Calu3 (cell line): ENCODE data around the gene ZFPM1. TPM values are rescaled to one million over a fixed set of nuclear protein-coding genes. Genes with fewer than 3 reads are reported as not detected.

ENCODE experiments used
- BruUV-seq: library from RNA; stranded (reverse); fragments of 400-500 nt; replicated peaks from 2 replicates; lab custom pipeline; 2021; lab: Mats Ljungman, UMichigan
- CTCF ChIA-PET: fragments of 300-600 bp; sonication (Branson Sonifier 250); formaldehyde crosslinking; loops from one replicate; lab custom pipeline; 2022; ENCODE audit warnings: antibody characterized with exemption; lab: Charles Lee
- DNase-seq: peaks from one replicate; pipeline ENCODE4 v3.0.0; 2022
- H3K27ac Mint-ChIP-seq: one replicate; pipeline ENCODE4 v1.8.0; 2022; ENCODE audit warnings: mixed read lengths; ENCODE audit not compliant: unreplicated experiment
- H3K27me3 Mint-ChIP-seq: one replicate; pipeline ENCODE4 v1.8.0; 2022; ENCODE audit warnings: mixed read lengths; ENCODE audit not compliant: unreplicated experiment
- H3K36me3 Mint-ChIP-seq: one replicate; pipeline ENCODE4 v1.8.0; 2022; ENCODE audit warnings: mild to moderate bottlenecking, moderate library complexity, mixed read lengths; ENCODE audit not compliant: insufficient read depth, unreplicated experiment
- H3K4me1 Mint-ChIP-seq: one replicate; pipeline ENCODE4 v1.8.0; 2022; ENCODE audit warnings: mild to moderate bottlenecking, low read depth, mixed read lengths; ENCODE audit not compliant: unreplicated experiment
- H3K4me3 Mint-ChIP-seq: one replicate; pipeline ENCODE4 v1.8.0; 2022; ENCODE audit warnings: mild to moderate bottlenecking, low read depth, moderate library complexity, mixed read lengths; ENCODE audit not compliant: unreplicated experiment
- H3K9me3 Mint-ChIP-seq: one replicate; pipeline ENCODE4 v1.8.0; 2022; ENCODE audit warnings: low read depth, mixed read lengths; ENCODE audit not compliant: unreplicated experiment
- CTCF ChIP-seq: fragments of 200-600 bp; IDR thresholded peaks from one replicate; pipeline ENCODE4 v1.8.0; 2022; ENCODE audit warnings: antibody characterized with exemption; ENCODE audit not compliant: unreplicated experiment
- intact Hi-C: fragments of 100-400 bp; cut with micrococcal nuclease; formaldehyde crosslinking; loops from one replicate; pipeline ENCODE4 v1.10.0; 2022; ENCODE audit not compliant: unreplicated experiment
- total RNA-seq: library from RNA; stranded (reverse); gene quantifications from 2 replicates; pipeline ENCODE4 v1.2.3, GENCODE V29; 2022

ZFPM1 gene
- total RNA-seq, 1 experiment from 2014 or later, result 3.1 TPM

- Mint-ChIP-seq H3K4me3 (no peak overlapping the region), H3K4me1 (no peaks in the 10 kb centered on the region), H3K9me3 (no peaks in the 10 kb centered on the region), H3K27ac (no peak overlapping the region), H3K27me3 (peaks cover under 1% of the 10 kb centered on the region), H3K36me3 (no peaks in the 10 kb centered on the region)
- no peak for DNase-seq
- CTCF ChIA-PET, result no interaction called here
- BruUV-seq, result no TSS peak
- intact Hi-C loops, result no loop called here
- TF ChIP-seq CTCF, result no peak
Measured at GRCh38 chr16:88531346-88531745, 78.3 kb downstream of the ZFPM1 start.

GRCh38 chr16:88531931-88532433 is 78.9 kb downstream of the ZFPM1 start:
- no peaks in the 10 kb centered on the region for H3K36me3 Mint-ChIP-seq
- H3K4me1 Mint-ChIP-seq, result no peaks in the 10 kb centered on the region
- CTCF ChIA-PET, result no interaction called here
- H3K27ac Mint-ChIP-seq, result no peak overlapping the region
- no peak for TF ChIP-seq CTCF
- peaks cover 7% of the 10 kb centered on the region for H3K27me3 Mint-ChIP-seq
- DNase-seq, result no peak
- H3K9me3 Mint-ChIP-seq, result no peaks in the 10 kb centered on the region
- intact Hi-C loops, result no loop called here
- H3K4me3 Mint-ChIP-seq, result no peak overlapping the region
- BruUV-seq, result no TSS peak

- Mint-ChIP-seq H3K9me3 (no peaks in the 10 kb centered on the region), H3K4me1 (no peaks in the 10 kb centered on the region), H3K4me3 (no peak overlapping the region), H3K27ac (no peak overlapping the region), H3K27me3 (peaks cover 14% of the 10 kb centered on the region), H3K36me3 (no peaks in the 10 kb centered on the region)
- no peak for TF ChIP-seq CTCF
- intact Hi-C loops, result no loop called here
- DNase-seq, result no peak
- BruUV-seq, result no TSS peak
- CTCF ChIA-PET, result no interaction called here
Measured at GRCh38 chr16:88532434-88533241, 79.6 kb downstream of the ZFPM1 start.

- BruUV-seq, result no TSS peak
- Mint-ChIP-seq H3K4me1 (no peaks in the 10 kb centered on the region), H3K36me3 (no peaks in the 10 kb centered on the region), H3K27me3 (peaks cover 22% of the 10 kb centered on the region), H3K27ac (no peak overlapping the region), H3K4me3 (no peak overlapping the region), H3K9me3 (no peaks in the 10 kb centered on the region)
- intact Hi-C loops, result no loop called here
- no peak for TF ChIP-seq CTCF
- CTCF ChIA-PET, result no interaction called here
- DNase-seq, result no peak
Measured at GRCh38 chr16:88533381-88533917, 80.4 kb downstream of the ZFPM1 start.
